HepG2 (cell line): Measurements from ENCODE around the gene ERCC2.

Experiments used
- EZH2 ChIP-seq: conservative IDR thresholded peaks from 2 replicates; pipeline ENCODE4 v1.6.1; 2012; ENCODE audit warnings: mild to moderate bottlenecking, low read depth, low read length, moderate library complexity
- FOXM1 ChIP-seq: sonication (generic); formaldehyde crosslinking; IDR thresholded peaks from 2 replicates; pipeline ENCODE4 v1.5.0; 2020; ENCODE audit warnings: missing genetic modification reagents
- HCFC1 ChIP-seq: fragments of 150-350 bp; IDR thresholded peaks from 2 replicates; pipeline ENCODE4 v1.6.1; 2014; ENCODE audit warnings: low read depth, low read length
- POLR2A ChIP-seq, 2 experiments: IDR thresholded peaks; 2 replicates each; pipeline ENCODE4 v1.6.1; 2011; ENCODE audit warnings: low read depth in 2 of 2, low read length in 2 of 2, mild to moderate bottlenecking in 1 of 2, moderate library complexity in 1 of 2; ENCODE audit not compliant: insufficient read depth in 1 of 2
- RBFOX2 ChIP-seq: fragments of 200-400 bp; formaldehyde crosslinking; IDR thresholded peaks from 2 replicates; pipeline ENCODE4 v1.6.1; 2017; ENCODE audit warnings: low read depth, mild to moderate bottlenecking, low read length
- REXO4 ChIP-seq: sonication (generic); formaldehyde crosslinking; IDR thresholded peaks from 2 replicates; pipeline ENCODE4 v1.8.0; 2022; ENCODE audit warnings: missing genetic modification reagents, mild to moderate bottlenecking, borderline replicate concordance
- TAF1 ChIP-seq: sonication (generic); formaldehyde crosslinking; IDR thresholded peaks from 2 replicates; pipeline ENCODE4 v1.4.0; 2020; ENCODE audit warnings: missing genetic modification reagents
- ZNF788 ChIP-seq: sonication (generic); formaldehyde crosslinking; IDR thresholded peaks from 2 replicates; pipeline ENCODE4 v1.5.0; 2020; ENCODE audit warnings: mild to moderate bottlenecking, missing genetic modification reagents, borderline replicate concordance
- TF ChIP-seq, protein P1 (sequence below): sonication (generic); formaldehyde crosslinking; IDR thresholded peaks from 2 replicates; pipeline ENCODE4 v1.9.0; 2021; ENCODE audit warnings: missing genetic modification reagents, borderline replicate concordance
- TF ChIP-seq, protein P2 (sequence below): sonication (generic); formaldehyde crosslinking; IDR thresholded peaks from 2 replicates; pipeline ENCODE4 v1.5.0; 2020; ENCODE audit warnings: missing genetic modification reagents
- TF ChIP-seq, protein P3 (sequence below): sonication (generic); formaldehyde crosslinking; IDR thresholded peaks from 2 replicates; pipeline ENCODE4 v1.8.1; 2023; ENCODE audit warnings: missing genetic modification reagents, mild to moderate bottlenecking, borderline replicate concordance

DNA sequence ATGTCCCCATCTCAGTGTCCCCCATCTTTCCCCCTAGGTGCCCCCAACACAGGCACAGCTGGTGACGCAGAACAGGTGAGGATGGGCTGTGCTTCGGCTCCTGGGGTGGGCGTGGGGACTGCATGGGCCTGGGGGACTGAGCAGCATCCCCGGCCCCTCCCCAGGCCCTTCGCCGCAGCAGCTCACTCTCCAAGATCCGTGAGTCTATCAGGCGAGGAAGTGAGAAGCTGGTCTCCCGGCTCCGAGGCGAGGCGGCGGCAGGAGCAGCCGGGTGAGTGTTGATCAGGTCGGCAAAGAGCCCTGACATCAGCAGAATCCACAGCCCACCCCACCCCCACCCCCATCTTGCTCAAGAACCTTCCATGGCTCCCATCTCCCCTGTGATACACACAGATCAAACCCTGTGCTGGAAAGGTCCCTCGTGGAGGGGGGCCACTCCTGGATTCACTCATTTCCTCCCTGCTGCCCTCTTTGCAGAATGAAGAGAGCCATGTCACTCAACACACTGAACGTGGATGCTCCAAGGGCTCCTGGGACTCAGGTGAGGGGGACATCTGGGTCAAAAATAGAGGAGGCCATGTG, 19.8 kb downstream of the ERCC2 start:
- TF ChIP-seq POLR2A (IDR thresholded peaks at IDR 0.05; ENCODE audit: insufficient read depth in 1 of 2, low read depth in 2 of 2, low read length in 2 of 2) (no peak), ZNF788 (CRISPR knock-in tag) (no peak), RBFOX2 (no peak), REXO4 (no peak), FOXM1 (CRISPR knock-in tag) (no peak), HCFC1 (no peak), EZH2 (no peak), TAF1 (CRISPR knock-in tag) (no peak)
- TF ChIP-seq, protein P1, sequence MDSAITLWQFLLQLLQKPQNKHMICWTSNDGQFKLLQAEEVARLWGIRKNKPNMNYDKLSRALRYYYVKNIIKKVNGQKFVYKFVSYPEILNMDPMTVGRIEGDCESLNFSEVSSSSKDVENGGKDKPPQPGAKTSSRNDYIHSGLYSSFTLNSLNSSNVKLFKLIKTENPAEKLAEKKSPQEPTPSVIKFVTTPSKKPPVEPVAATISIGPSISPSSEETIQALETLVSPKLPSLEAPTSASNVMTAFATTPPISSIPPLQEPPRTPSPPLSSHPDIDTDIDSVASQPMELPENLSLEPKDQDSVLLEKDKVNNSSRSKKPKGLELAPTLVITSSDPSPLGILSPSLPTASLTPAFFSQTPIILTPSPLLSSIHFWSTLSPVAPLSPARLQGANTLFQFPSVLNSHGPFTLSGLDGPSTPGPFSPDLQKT (CRISPR knock-in tag): no peak
- TF ChIP-seq, protein P2, sequence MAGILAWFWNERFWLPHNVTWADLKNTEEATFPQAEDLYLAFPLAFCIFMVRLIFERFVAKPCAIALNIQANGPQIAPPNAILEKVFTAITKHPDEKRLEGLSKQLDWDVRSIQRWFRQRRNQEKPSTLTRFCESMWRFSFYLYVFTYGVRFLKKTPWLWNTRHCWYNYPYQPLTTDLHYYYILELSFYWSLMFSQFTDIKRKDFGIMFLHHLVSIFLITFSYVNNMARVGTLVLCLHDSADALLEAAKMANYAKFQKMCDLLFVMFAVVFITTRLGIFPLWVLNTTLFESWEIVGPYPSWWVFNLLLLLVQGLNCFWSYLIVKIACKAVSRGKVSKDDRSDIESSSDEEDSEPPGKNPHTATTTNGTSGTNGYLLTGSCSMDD (CRISPR knock-in tag): no peak
- TF ChIP-seq, protein P3, sequence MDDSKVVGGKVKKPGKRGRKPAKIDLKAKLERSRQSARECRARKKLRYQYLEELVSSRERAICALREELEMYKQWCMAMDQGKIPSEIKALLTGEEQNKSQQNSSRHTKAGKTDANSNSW (CRISPR knock-in tag): no peak
